ENCODE results near the gene TPM1. TPM values are rescaled to one million over a fixed set of nuclear protein-coding genes. Genes with fewer than 3 reads are reported as not detected.
A peak's percentile ranks its signal among the peaks of the same experiment; 100 is the strongest.

TPM1 gene
- total RNA-seq, 1 experiment from 2014 or later = 436 TPM

DNA sequence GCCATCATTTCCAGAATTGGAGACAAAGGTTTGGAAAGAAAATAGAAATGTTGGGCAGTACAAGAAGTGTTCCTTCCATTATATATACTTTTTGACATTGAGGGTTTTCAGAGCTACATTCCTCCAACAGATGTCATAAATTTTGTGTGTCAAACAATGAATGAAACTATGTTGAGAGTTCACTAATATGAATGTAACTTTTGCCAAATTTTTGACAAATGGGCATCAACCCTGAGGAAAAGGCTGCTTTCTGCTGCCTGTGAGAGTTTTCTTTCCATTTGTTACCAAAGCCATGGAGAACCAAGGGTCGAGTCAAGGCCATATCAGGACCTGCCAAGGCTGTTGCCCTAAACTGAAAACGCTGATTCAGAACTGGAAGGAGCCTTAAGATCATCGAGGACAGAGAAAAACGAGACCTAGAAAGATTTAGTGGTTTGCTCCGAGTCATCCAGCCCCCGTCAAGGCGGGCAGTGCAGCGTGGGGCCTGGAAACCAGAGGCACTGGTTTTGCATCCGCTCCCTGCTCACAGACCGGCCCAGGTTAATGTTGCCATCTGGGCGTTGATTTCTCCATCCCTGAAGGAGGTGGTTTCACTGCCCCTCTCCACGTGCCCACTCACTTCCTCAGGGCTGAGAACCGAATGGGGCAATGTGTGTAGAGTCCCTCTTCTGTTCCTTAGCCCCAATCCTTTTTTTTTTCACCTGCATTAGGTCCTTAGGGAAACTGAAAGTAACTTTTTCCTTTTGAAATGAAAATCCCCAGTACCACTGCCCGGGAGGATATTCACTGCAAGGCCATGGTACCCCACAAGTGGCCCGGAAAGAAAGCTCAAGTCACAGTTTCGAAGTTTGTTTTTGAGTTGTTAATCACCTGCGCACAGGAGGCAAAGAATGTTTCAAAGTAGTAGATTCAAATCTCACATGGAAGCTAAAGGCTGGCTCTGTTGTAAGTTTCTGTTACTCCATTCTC is 32.8 kb downstream of the TPM1 start:
- no peak for DNase-seq (ENCODE audit: low spot score)

DNA sequence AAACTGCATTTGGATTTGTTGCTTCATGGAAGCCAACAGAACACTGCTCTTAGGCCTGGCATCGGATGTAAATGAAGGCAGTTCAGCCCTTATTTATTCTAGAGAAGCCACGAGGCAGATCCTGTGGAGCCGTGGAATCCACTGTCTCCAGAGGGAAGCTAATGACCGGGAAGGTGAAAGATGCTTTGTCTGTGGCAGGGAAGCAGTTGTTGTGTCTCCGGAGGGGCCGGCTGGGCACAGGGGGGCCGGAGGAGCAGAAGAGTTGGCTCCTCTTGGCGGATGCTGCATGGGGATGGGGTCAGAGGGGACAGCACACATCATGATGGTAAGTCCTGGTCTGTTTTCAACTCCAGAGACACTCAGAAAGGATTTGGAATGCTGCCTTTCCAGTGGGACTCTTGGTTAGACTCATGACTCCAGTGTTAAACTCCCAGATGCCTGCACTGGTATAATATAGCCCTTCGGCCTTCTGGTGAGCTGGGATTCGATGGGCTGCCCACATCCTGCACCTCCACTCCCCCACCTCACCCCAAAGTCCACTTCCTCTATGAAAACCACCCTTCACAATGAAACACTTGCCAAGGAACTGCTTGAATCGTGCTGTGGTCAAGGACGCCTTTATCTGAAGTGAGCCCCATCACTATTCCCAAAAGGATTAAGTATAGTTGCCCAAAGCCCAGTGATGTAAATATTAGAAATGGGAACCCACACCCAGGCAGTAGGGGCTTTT is 33.6 kb downstream of the TPM1 start:
- DNase-seq (ENCODE audit: low spot score) = no peak

DNA sequence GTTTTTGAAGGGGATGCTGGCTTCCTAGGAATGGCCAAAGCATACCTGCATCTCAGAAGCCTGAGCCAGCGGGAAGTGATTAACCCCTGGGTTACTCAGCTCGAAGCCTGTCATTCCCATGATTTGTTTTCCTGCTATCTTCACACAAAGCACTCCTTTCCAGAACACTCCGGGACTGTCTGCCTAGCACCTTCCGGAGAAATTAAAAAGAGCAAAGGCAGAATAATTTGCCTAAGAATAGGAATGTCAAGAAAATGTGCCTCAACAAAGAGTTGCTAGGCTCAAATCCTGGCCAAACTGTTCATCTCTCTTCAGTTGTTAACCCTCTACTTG is 34.1 kb downstream of the TPM1 start:
- no peak for DNase-seq (ENCODE audit: low spot score)

DNA sequence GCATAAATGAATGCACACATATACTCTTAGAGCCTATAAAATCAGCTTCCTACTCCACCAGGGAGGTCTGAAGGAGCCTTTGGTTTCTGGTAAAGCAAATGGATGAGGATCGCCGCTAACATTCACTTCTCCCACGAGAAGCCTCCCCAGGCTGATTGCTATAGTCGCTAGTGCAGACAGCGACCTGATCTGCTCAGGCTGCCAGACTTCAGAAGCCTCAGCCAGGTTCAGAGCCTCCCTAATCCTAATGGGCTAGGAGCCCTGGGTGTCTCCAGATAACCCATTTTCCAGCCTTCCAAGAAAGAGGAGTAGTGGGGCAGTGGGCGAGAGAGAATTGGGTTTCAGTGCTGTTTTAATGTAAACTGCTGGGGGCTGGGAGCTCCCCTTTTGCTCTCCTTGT is 35.4 kb downstream of the TPM1 start:
- no peak for DNase-seq (ENCODE audit: low spot score)

DNA sequence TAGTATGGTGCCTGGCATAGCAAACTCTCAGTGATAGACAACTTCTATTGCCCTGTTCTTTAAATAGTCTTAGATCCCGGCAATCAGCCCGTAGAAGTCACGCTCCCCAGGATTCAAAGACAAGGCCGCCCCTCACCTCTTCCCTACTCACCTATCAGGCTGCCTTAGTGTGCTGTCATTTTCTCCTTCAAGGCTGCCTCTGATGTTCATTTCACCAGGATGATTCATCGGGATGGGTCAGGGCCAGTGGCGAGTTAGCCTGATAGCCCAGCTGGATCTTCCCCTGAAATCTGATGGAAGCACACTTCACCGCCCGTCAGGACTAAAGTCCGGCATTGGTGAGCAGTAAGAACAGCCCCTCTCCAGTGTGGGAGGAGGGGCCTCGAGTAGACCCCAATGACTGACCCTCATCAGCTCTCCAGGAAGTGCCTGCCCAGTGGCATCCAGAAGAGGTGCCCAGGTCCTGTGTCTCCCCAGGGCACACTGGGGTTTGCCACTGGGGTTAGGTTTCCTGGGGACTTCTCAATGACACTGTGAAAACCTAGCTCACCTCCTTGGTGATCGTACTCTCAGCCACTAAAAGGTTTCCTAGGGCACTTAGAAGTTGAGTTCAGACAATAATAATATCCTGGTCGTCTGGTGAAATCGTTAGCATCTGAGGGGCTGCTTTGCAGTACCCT is 37.5 kb downstream of the TPM1 start:
- no peak for DNase-seq (ENCODE audit: low spot score)

DNA sequence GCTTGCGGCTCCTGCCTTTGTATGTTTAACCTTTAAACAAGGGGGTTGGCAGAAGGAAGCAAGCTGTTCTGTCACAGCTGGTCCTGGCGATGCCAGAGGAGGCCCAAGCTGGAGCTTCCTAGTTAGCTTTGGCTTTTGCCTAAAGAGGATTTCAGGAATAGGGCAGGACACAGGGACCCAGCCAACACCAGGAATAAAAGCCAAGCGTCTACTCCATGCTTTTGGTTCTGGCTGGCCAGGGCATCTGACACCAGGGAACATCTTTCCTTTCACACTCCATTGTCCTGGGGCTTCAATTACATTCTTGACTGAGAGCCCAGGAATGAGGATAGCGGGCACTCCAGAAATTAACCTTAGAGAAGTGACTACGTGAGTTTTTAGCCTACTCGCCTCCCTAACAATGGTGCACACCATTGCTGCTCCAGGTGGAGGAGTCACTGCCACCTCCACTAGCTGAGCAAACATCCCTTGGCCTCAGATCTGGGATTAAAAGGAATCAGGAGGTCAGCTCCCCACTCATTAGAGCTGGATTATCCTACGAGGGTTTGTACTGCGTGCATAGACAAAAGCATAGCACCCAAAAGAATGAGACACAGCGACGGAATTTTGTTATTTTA is 38.2 kb downstream of the TPM1 start:
- no peak for DNase-seq (ENCODE audit: low spot score)

DNA sequence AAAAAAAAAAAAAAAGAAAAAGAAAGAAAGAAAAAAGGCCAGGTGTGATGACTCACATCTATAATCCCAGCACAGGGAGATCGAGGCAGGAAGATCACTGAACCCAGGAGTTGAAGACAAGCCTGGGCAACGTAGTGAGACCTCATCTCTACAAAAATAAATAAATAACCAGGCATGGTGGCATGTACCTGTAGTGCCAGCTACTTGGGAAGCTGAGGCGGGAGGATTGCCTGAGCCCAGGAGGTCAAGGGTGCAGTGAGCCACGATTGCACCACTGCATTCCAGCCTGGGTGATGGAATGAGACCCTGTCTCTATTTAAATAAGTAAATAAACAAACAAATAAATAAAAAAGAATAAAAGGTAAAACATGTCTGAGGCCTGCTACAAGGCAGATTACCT is 39.8 kb downstream of the TPM1 start:
- DNase-seq (ENCODE audit: low spot score) = no peak

DNA sequence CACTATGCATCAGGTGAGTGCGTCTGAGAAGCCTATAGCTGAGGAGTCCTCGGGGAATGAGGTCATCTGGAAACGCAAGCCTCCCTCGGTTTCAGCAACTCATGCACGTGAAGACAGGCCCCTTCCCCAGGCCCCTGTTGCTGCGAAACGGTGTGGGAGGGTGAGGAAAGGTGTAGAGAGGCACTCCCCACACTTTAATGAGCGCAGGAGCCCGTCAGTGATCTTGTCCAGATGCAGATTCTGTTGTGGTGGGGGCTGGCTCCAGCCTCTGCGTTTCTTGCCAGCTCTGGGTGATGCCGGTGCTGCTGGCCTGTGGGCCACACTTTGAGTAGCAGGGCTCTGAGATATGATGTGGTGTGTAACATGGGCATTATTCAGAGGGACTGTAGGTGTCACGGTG is 40.5 kb downstream of the TPM1 start:
- DNase-seq (ENCODE audit: low spot score) = no peak

DNA sequence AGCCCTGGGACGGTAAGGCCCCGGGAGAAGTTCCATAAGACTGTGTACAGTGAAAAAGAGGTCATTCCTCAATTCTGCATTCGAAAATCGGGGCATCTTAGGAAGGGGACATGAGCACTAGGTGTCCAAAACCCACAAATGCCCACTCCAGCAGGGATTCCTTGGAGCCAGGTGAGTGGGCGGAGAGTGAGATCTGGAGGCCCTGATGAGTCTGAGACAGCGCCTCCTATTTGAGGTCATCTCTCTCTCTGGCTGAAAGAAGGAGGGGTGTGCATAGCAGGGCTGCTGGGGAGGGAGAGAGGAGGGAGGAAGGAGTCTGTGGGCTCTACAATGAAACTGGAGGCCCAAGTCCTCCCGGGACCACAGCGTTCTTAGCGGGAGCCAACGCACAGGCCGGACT is 41.0 kb downstream of the TPM1 start:
- DNase-seq (ENCODE audit: low spot score) = no peak

DNA sequence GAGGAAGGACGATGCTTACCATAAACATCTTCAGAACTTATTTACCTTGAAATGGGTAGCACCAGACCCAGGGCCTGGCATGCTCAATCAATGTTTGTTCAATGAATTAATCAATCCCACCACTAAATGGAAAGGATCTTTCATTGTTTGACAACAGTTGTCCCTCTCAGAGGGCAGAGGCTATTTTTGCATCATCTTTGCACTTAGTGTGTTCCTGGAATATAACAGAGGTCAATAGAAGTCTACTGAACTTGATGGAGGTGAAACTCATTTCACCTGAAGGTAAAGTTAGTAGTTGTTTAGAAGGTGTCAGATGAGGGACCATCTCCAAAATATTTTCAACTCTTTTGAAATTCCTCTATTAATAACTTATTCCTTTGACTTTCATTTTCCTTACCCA is 42.3 kb downstream of the TPM1 start:
- DNase-seq (ENCODE audit: low spot score) = no peak

DNA sequence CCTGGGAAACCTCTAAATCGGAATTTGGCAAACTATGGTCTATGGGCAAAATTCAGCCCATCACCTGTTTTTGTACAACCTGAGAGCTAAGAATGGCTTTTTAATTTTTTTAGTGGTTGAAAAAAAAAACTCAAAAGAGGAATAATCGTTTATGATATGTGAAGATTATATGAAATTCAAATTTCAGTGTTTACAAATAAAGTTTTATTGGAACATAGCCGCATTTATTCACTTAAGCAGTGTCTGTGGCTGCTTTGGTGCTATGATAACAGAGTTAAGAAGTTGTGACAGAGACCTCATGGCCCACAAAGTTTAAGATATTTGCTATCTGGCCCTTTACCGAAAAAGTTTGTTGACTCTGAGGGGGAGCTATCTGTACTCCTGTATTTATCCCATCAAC is 42.7 kb downstream of the TPM1 start:
- DNase-seq (ENCODE audit: low spot score) = no peak

DNA sequence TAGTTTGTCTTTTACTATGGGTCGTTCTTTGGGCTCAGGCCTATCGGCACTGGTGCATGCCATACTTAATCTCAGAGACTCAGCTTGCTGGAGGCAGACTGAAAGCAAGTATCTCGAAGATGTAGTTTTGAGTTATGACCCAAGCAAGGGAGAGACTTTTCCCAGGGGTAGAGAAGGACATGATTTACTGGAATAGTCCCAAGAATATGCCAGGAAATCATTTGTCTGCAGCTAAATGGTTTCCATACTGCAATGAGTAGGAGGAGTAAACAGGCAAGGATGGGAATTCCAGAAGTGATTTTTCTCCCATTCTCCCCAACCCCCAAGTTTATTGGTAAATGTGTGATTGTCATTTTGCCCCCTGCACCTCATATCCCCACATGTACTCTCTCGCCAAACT is 43.7 kb downstream of the TPM1 start:
- no peak for DNase-seq (ENCODE audit: low spot score)

DNA sequence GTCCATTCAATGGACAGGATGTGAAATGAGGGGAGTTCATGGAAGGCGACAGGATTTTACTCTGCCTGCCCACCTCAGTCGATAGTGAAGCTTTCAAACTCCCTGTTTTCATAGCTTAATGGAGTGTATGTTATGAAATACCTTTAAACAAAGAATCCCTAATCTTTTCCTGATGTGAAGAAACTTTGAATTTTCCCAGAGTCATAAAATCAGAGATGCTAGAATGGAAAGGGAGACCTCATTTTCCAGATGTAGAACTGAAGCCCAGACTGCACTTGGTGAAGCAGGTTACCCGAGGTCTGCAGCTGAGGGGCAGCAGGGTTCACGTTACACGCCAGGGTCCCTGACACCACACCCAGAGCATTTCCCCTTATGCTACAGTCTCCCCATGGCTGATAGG is 44.4 kb downstream of the TPM1 start:
- DNase-seq (ENCODE audit: low spot score) = no peak

DNA sequence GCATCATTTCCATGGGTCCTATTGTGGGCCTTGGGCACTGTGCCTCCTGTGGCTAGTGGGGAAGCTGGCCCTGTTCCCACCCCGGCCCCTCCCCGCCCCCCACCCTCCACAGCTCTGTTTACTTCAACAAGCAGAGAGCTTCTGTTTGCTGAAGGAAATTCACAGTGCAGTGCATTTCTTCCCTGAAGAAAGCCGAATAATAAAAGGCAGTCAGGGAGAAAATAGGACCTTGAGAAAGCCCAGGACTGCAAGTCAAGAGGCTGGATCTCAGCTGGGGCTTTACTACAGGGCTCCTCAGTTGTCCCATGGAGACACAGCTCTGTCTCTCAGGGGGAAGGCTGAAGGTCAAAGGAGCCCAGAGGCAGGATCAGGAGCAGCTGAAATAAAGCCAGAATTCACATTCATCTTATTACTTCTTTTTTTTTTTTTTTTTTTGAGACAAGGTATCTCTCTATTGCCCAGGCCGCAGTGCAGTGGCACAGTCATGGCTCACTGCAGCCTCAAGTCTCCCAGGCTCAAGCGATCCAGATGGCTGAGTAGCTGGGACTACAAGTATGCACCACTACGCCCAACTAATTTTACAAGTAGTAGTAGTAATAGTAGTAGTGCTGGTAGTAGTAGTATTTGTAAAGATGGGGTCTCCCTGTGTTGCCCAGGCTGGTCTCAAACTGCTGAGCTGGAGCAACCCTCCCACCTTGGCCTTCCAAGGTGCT is 46.1 kb downstream of the TPM1 start:
- DNase-seq (ENCODE audit: low spot score) = no peak

DNA sequence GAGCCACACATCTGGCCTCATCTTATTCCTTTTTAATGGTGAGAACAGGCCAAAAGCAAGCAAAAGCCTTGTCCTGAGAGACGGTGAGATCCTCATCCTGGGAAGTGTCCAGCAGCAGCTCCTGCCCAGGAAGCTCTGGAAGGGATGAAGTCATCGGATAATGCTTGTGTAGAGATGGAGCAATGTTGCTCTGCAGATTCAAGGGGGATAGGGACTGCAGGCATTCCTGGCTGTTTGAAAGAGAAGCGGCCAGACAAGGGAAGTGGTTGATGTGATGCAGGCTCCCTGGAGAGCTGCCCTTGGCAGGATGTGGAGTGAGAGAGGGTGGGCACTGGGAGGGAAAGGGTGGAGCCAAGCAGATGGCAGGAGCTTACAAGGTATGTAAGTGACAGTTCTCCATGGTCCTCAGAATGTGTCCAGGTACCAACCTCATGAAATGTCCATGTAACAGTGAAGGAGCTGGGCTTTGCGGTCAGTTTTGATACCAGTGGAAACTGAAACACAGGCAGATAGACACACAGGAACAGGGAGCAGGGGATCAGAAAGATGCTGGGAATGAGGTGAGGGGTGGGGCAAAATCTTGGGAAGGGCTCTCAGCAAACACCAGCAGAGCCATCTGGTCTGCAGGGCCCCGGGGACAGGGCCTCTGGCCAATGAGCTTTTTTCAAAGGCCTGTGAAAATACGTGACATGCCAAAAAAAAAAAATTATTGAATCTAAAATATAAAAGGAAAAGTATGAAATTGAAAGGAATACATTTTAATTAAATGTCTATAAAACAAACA is 46.9 kb downstream of the TPM1 start:
- DNase-seq (ENCODE audit: low spot score) = peak; percentile 94

DNA sequence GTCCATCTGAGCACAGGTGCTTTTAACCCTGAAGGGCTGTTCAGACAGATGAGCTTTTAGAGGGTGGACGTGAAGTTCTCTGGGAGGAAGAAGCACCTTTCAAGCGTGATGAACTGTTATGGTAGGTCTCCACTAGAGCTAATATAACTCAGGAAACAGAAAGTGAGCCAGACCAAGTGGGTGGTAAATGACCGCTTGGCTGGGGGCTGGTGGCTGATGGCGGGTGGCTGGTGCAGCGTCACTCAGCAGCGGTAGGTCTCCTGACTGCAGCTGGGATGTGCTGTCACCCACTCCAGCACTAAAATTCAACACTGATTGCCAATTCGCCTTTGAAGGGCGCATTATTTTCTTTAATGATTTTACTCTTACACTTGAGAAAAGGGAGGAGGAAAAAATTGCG is 47.9 kb downstream of the TPM1 start:
- no peak for DNase-seq (ENCODE audit: low spot score)

DNA sequence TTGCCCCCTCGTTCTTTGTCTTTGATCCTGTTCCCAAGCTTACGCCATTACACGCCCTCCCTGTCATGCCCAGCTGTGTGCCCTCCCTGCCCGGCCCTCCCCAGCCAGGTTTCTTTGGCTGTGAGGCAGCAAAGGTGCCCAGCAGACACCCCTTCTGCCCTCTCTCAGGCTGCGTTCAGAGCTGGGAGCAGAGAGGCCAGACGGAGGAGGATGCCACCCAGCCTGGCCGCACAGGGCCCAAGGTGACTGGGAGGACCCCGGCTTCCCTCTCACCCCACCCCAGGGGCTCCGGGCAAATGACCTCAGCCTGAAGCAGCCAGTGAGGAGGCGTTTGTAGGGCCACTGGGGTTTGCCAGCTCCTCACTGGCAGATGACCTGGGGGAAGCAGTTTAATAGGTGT is 48.3 kb downstream of the TPM1 start:
- no peak for DNase-seq (ENCODE audit: low spot score)

DNA sequence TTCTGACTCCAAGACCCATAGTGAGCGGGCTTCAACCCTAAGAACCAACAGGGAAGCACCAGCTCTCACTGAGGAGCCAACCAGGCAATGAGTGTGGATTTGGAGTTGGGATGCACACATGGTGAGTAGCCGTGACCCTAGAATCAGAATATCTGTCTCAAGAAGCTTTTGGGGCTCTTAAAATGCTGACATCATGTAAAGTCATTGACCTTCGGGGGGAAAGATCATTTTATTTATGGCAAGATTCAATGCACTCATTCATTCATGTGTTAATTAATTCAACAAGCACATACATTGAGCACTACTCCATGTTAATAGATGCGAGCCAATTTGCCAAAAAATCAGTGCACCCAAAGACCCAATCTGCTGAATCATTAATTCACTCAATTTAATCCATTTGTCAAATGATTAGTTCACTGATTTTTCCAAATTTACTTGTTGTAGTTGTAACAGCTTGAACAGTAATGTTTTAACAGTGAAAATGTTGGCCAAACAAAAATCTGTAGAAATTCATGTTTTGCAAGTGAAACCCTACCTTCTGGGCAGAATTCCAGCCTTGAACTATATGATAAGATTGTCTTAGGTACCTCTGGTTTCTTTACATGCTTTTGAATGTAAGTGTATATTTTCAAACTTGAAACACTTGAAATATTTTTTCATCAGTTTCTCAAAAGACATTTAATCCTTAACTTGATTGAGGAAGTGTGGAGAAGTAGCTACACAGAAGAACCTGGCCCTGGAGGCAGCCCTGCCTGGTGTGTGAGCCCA is 49.3 kb downstream of the TPM1 start:
- DNase-seq (ENCODE audit: low spot score) = no peak

DNA sequence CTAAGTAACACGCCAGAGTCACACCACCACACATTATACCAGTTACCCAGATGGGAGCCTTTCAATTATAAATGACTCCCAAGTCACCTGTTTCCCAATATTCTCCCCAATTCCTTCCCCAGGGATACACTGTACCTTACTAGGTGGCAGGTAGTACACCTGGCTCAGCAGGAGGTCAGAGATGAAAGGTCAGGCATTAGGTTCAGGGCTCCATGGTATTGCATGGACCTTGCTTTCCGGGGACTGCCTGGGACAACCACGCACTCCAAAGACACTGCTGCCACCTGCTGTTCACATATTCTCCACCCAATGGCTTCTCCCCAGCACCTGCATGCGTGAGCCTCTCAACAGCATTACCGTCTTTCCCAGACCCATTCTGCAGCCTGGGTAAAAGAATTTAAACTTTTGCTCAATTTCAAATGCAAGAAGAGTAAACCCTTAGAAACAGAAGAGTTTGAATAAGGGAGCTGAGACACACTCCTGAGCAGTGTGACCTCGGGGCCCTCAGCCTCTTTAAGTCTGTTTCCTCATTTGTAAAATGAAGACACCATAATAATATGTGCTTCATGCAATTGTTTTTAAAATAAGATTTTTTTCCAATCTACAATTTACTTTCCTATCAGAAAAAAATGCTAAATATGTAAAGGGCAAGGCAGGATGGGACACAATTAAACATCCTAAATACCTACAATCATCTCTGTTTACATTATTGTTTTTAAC is 51.1 kb downstream of the TPM1 start:
- peak; percentile 78 for DNase-seq (ENCODE audit: low spot score)
